HepG2 (cell line): ENCODE data around the gene MEX3A. TPM values are rescaled to one million over a fixed set of nuclear protein-coding genes. Genes with fewer than 3 reads are reported as not detected.

Experiments
- ATAC-seq: fragments of 200-7000 bp; cut with Tn5 transposase; 3 replicates; pipeline ENCODE4 v1.9.1; 2020; ENCODE audit warnings: mild to moderate bottlenecking, moderate library complexity
- BruUV-seq: library from RNA; stranded (reverse); fragments of 400-500 nt; replicated peaks from 2 replicates; lab custom pipeline; 2021; lab: Mats Ljungman, UMichigan
- CTCF ChIA-PET: fragments of 300-600 bp; formaldehyde crosslinking; extraction: SDS; loops from one replicate; lab custom pipeline; 2021; ENCODE audit warnings: low total read pairs, inconsistent platforms, low intra/inter-chr PET ratio; lab: Yijun Ruan, JAX
- POLR2A ChIA-PET: fragments of 350-600 bp; sonication (Branson Sonifier 250); formaldehyde crosslinking; loops from one replicate; lab custom pipeline; 2020; ENCODE audit warnings: antibody characterized with exemption, inconsistent platforms; lab: Yijun Ruan, JAX
- DNase-seq: peaks from one replicate; pipeline ENCODE4 v3.0.0-alpha.2; 2015; ENCODE audit warnings: low spot score
- FAIRE-seq: peaks from 3 replicates; lab custom pipeline; 2011; peaks lifted over from hg19 to GRCh38; lab: Jason Lieb, UNC
- H2AFZ ChIP-seq: one replicate; pipeline ENCODE4 v1.6.1; 2011; ENCODE audit warnings: low read length, inconsistent platforms
- H3K27ac ChIP-seq: fragments of 300-600 bp; 3 replicates; pipeline ENCODE4 v1.8.0; 2011; ENCODE audit warnings: mixed run types, mild to moderate bottlenecking, mixed read lengths, low read length, inconsistent platforms; ENCODE audit not compliant: insufficient read depth; ENCODE audit errors: extremely low read length
- H3K27me3 ChIP-seq, 2 experiments: fragments of 200-600 bp in 1 of 2; 2 replicates in 1 of 2; 3 replicates in 1 of 2; pipeline versions ENCODE4 v1.6.0 to v1.8.0; 2011; ENCODE audit warnings: low read length in 2 of 2, mild to moderate bottlenecking in 2 of 2, moderate library complexity in 2 of 2, inconsistent platforms in 1 of 2; ENCODE audit not compliant: insufficient read depth in 2 of 2, control insufficient read depth in 1 of 2
- H3K36me3 ChIP-seq, 2 experiments: fragments of 200-600 bp in 1 of 2; replicated peaks in 1 of 2; 2 replicates in 1 of 2; 3 replicates in 1 of 2; pipeline versions ENCODE4 v1.5.1 to v1.8.0; 2011; ENCODE audit warnings: low read length in 2 of 2, inconsistent platforms in 1 of 2; ENCODE audit not compliant: insufficient read depth in 2 of 2, control insufficient read depth in 1 of 2
- H3K4me1 ChIP-seq: 2 replicates; pipeline ENCODE4 v1.5.1; 2012; ENCODE audit warnings: low read length, inconsistent platforms; ENCODE audit not compliant: insufficient read depth
- H3K4me2 ChIP-seq: 2 replicates; pipeline ENCODE4 v1.6.0; 2011; ENCODE audit warnings: low read depth, low read length, inconsistent platforms
- H3K4me3 ChIP-seq, 3 experiments: fragments of 200-600 bp in 1 of 3; sonication (generic), shearing (Covaris generic) in 1 of 3; replicated peaks in 1 of 3; 2 replicates each; pipeline ENCODE4 v1.5.1; 2011 to 2016; ENCODE audit warnings: low read length in 3 of 3, inconsistent platforms in 2 of 3, low read depth in 2 of 3, mild to moderate bottlenecking in 2 of 3, control low read depth in 1 of 3, mixed read lengths in 1 of 3; ENCODE audit not compliant: insufficient read depth in 1 of 3
- H3K79me2 ChIP-seq: one replicate; pipeline ENCODE4 v1.6.1; 2011; ENCODE audit warnings: low read length, inconsistent platforms; ENCODE audit not compliant: insufficient read depth
- H3K9ac ChIP-seq: 2 replicates; pipeline ENCODE4 v1.6.0; 2011; ENCODE audit warnings: mild to moderate bottlenecking, low read depth, low read length, inconsistent platforms; ENCODE audit not compliant: insufficient read depth
- H3K9me3 ChIP-seq: 2 replicates; pipeline ENCODE4 v1.5.1; 2012; ENCODE audit warnings: mild to moderate bottlenecking, low read length
- H4K20me1 ChIP-seq: 2 replicates; pipeline ENCODE4 v1.6.0; 2011; ENCODE audit warnings: inconsistent platforms, mild to moderate bottlenecking, low read length, moderate library complexity; ENCODE audit not compliant: insufficient read depth
- DBP ChIP-seq: sonication (generic); formaldehyde crosslinking; IDR thresholded peaks from 2 replicates; pipeline ENCODE4 v1.4.0; 2020; ENCODE audit warnings: missing genetic modification reagents; ENCODE audit errors: not compliant biosample characterization
- WGBS: methylation state at CpG from one replicate; pipeline ENCODE4 v1.1.6; 2017; ENCODE audit warnings: low lambda C conversion rate; 5-methylcytosine and 5-hydroxymethylcytosine counted together
- in situ Hi-C: cut with HindIII; loops from 2 replicates; pipeline ENCODE4 v1.10.0; 2017; ENCODE audit warnings: low pct_unique_long_range_greater_than_20kb; ENCODE audit not compliant: extremely low pct_ligation_motif_present
- intact Hi-C: fragments of 100-400 bp; cut with micrococcal nuclease; formaldehyde crosslinking; loops from one replicate; pipeline ENCODE4 v1.10.0; 2022; ENCODE audit not compliant: unreplicated experiment
- polyA plus RNA-seq, 8 experiments: library from polyadenylated mRNA; depleted of rRNA in 3 of 8; stranded (reverse) in 7 of 8; unstranded in 1 of 8; fragments of >200 nt; fragmentation: Illumina TruSeq in 4 of 8; extraction: Trizol in 4 of 8; gene quantifications; 2 replicates each; pipeline versions ENCODE4 v1.2.1 to v1.2.3, GENCODE V29; 2011 to 2016; ENCODE audit warnings: low read depth in 4 of 8, missing spikeins in 1 of 8, mixed read lengths in 1 of 8; ENCODE audit not compliant: insufficient read depth in 1 of 8
- total RNA-seq, 5 experiments: library from RNA; depleted of rRNA; stranded (reverse); fragments of >200 nt; fragmentation: Illumina TruSeq; extraction: Trizol; gene quantifications; 2 replicates each; pipeline ENCODE4 v1.2.3, GENCODE V29; 2016; ENCODE audit warnings: low read depth in 1 of 5
- TF ChIP-seq, protein P1 (sequence below): sonication (generic); formaldehyde crosslinking; IDR thresholded peaks from 2 replicates; pipeline ENCODE4 v1.4.0; 2020; ENCODE audit warnings: low read depth, missing genetic modification reagents

The MEX3A gene
- total and polyA plus RNA-seq, 2 of the 13 experiments (the other 11 are each of a cell fraction or from before 2014, with no cell fraction given), result 7.6 to 9.1 TPM

- H2AFZ ChIP-seq, result no peak overlapping the region
- ChIA-PET POLR2A (interaction anchor here (0.9 to 6.1 kb wide), 8 partner anchors 8 to 344 kb away, joined by 3 to 90 read pairs (median 8); no protein-coding TSS in a partner anchor), CTCF (no interaction called here)
- intact Hi-C loops (no loop called here), in situ Hi-C loops (no loop called here)
- TF ChIP-seq DBP (CRISPR knock-in tag), result no peak
- TF ChIP-seq, protein P1, sequence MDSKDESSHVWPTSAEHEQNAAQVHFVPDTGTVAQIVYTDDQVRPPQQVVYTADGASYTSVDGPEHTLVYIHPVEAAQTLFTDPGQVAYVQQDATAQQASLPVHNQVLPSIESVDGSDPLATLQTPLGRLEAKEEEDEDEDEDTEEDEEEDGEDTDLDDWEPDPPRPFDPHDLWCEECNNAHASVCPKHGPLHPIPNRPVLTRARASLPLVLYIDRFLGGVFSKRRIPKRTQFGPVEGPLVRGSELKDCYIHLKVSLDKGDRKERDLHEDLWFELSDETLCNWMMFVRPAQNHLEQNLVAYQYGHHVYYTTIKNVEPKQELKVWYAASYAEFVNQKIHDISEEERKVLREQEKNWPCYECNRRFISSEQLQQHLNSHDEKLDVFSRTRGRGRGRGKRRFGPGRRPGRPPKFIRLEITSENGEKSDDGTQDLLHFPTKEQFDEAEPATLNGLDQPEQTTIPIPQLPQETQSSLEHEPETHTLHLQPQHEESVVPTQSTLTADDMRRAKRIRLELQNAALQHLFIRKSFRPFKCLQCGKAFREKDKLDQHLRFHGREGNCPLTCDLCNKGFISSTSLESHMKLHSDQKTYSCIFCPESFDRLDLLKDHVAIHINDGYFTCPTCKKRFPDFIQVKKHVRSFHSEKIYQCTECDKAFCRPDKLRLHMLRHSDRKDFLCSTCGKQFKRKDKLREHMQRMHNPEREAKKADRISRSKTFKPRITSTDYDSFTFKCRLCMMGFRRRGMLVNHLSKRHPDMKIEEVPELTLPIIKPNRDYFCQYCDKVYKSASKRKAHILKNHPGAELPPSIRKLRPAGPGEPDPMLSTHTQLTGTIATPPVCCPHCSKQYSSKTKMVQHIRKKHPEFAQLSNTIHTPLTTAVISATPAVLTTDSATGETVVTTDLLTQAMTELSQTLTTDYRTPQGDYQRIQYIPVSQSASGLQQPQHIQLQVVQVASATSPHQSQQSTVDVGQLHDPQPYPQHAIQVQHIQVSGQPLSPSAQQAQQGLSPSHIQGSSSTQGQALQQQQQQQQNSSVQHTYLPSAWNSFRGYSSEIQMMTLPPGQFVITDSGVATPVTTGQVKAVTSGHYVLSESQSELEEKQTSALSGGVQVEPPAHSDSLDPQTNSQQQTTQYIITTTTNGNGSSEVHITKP (CRISPR knock-in tag), result peak; percentile 80
- peaks cover 6% of the 10 kb centered on the region; the same call in 1 of the 2 replicates for H4K20me1 ChIP-seq
- no peak overlapping the region for H3K9ac ChIP-seq
- H3K4me3 ChIP-seq, result peak overlapping the region in 1 of 3 experiments; percentile 83; a peak in 1 of 6 replicates
- no peaks in the 10 kb centered on the region for H3K9me3 ChIP-seq
- H3K4me2 ChIP-seq, result peak overlapping the region; percentile 80
- 15% methylated on average over 4 of the region's 4 CpGs for WGBS
- ATAC-seq, result no peak
- no peak overlapping the region for H3K27ac ChIP-seq
- H3K36me3 ChIP-seq, result no peaks in the 10 kb centered on the region
- peaks cover 37% of the 10 kb centered on the region for H3K79me2 ChIP-seq
- H3K27me3 ChIP-seq, result no peaks in the 10 kb centered on the region; a peak in 1 of 5 replicates
- no TSS peak for BruUV-seq
- H3K4me1 ChIP-seq, result peaks cover 68% of the 10 kb centered on the region
- FAIRE-seq, result no peak
- no peak for DNase-seq
These were observed 31.2 kb upstream of the MEX3A start for GRCh38 chr1:156113282-156113950.
